HepG2 (cell line): ENCODE results near the gene TMEM143. TPM values are rescaled to one million over a fixed set of nuclear protein-coding genes. Genes with fewer than 3 reads are reported as not detected.

Experiments used
- ATAC-seq: fragments of 200-7000 bp; cut with Tn5 transposase; 3 replicates; pipeline ENCODE4 v1.9.1; 2020; ENCODE audit warnings: mild to moderate bottlenecking, moderate library complexity
- BruUV-seq: library from RNA; stranded (reverse); fragments of 400-500 nt; replicated peaks from 2 replicates; lab custom pipeline; 2021; lab: Mats Ljungman, UMichigan
- CTCF ChIA-PET: fragments of 300-600 bp; formaldehyde crosslinking; extraction: SDS; loops from one replicate; lab custom pipeline; 2021; ENCODE audit warnings: low total read pairs, inconsistent platforms, low intra/inter-chr PET ratio; lab: Yijun Ruan, JAX
- POLR2A ChIA-PET: fragments of 350-600 bp; sonication (Branson Sonifier 250); formaldehyde crosslinking; loops from one replicate; lab custom pipeline; 2020; ENCODE audit warnings: antibody characterized with exemption, inconsistent platforms; lab: Yijun Ruan, JAX
- DNase-seq: peaks from one replicate; pipeline ENCODE4 v3.0.0-alpha.2; 2015; ENCODE audit warnings: low spot score
- FAIRE-seq: peaks from 3 replicates; lab custom pipeline; 2011; peaks lifted over from hg19 to GRCh38; lab: Jason Lieb, UNC
- H2AFZ ChIP-seq: one replicate; pipeline ENCODE4 v1.6.1; 2011; ENCODE audit warnings: low read length, inconsistent platforms
- H3K27ac ChIP-seq: fragments of 300-600 bp; 3 replicates; pipeline ENCODE4 v1.8.0; 2011; ENCODE audit warnings: mixed run types, mild to moderate bottlenecking, mixed read lengths, low read length, inconsistent platforms; ENCODE audit not compliant: insufficient read depth; ENCODE audit errors: extremely low read length
- H3K27me3 ChIP-seq, 2 experiments: fragments of 200-600 bp in 1 of 2; 2 replicates in 1 of 2; 3 replicates in 1 of 2; pipeline versions ENCODE4 v1.6.0 to v1.8.0; 2011; ENCODE audit warnings: low read length in 2 of 2, mild to moderate bottlenecking in 2 of 2, moderate library complexity in 2 of 2, inconsistent platforms in 1 of 2; ENCODE audit not compliant: insufficient read depth in 2 of 2, control insufficient read depth in 1 of 2
- H3K36me3 ChIP-seq, 2 experiments: fragments of 200-600 bp in 1 of 2; replicated peaks in 1 of 2; 2 replicates in 1 of 2; 3 replicates in 1 of 2; pipeline versions ENCODE4 v1.5.1 to v1.8.0; 2011; ENCODE audit warnings: low read length in 2 of 2, inconsistent platforms in 1 of 2; ENCODE audit not compliant: insufficient read depth in 2 of 2, control insufficient read depth in 1 of 2
- H3K4me1 ChIP-seq: 2 replicates; pipeline ENCODE4 v1.5.1; 2012; ENCODE audit warnings: low read length, inconsistent platforms; ENCODE audit not compliant: insufficient read depth
- H3K4me2 ChIP-seq: 2 replicates; pipeline ENCODE4 v1.6.0; 2011; ENCODE audit warnings: low read depth, low read length, inconsistent platforms
- H3K4me3 ChIP-seq, 3 experiments: fragments of 200-600 bp in 1 of 3; sonication (generic), shearing (Covaris generic) in 1 of 3; replicated peaks in 1 of 3; 2 replicates each; pipeline ENCODE4 v1.5.1; 2011 to 2016; ENCODE audit warnings: low read length in 3 of 3, inconsistent platforms in 2 of 3, low read depth in 2 of 3, mild to moderate bottlenecking in 2 of 3, control low read depth in 1 of 3, mixed read lengths in 1 of 3; ENCODE audit not compliant: insufficient read depth in 1 of 3
- H3K79me2 ChIP-seq: one replicate; pipeline ENCODE4 v1.6.1; 2011; ENCODE audit warnings: low read length, inconsistent platforms; ENCODE audit not compliant: insufficient read depth
- H3K9ac ChIP-seq: 2 replicates; pipeline ENCODE4 v1.6.0; 2011; ENCODE audit warnings: mild to moderate bottlenecking, low read depth, low read length, inconsistent platforms; ENCODE audit not compliant: insufficient read depth
- H3K9me3 ChIP-seq: 2 replicates; pipeline ENCODE4 v1.5.1; 2012; ENCODE audit warnings: mild to moderate bottlenecking, low read length
- H4K20me1 ChIP-seq: 2 replicates; pipeline ENCODE4 v1.6.0; 2011; ENCODE audit warnings: inconsistent platforms, mild to moderate bottlenecking, low read length, moderate library complexity; ENCODE audit not compliant: insufficient read depth
- CREM ChIP-seq, 2 experiments: sonication (generic) in 1 of 2; formaldehyde crosslinking in 1 of 2; IDR thresholded peaks; 2 replicates each; pipeline versions ENCODE4 v1.4.0 to v1.6.1; 2016 to 2020; ENCODE audit warnings: antibody characterized with exemption in 1 of 2, mild to moderate bottlenecking in 1 of 2, missing genetic modification reagents in 1 of 2
- ELF3 ChIP-seq: IDR thresholded peaks from 2 replicates; pipeline ENCODE4 v1.6.1; 2016; ENCODE audit warnings: missing genetic modification reagents, missing compliant biosample characterization
- HCFC1 ChIP-seq: fragments of 150-350 bp; IDR thresholded peaks from 2 replicates; pipeline ENCODE4 v1.6.1; 2014; ENCODE audit warnings: low read depth, low read length
- IKZF4 ChIP-seq: sonication (generic); formaldehyde crosslinking; IDR thresholded peaks from 2 replicates; pipeline ENCODE4 v1.5.1; 2020; ENCODE audit warnings: borderline replicate concordance, mild to moderate bottlenecking, low read depth, missing genetic modification reagents; ENCODE audit errors: not compliant biosample characterization
- IRX3 ChIP-seq: sonication (generic); formaldehyde crosslinking; IDR thresholded peaks from 2 replicates; pipeline ENCODE4 v1.8.1; 2023; ENCODE audit warnings: mild to moderate bottlenecking, low read depth, missing genetic modification reagents, borderline replicate concordance
- PHF5A ChIP-seq: IDR thresholded peaks from one replicate; pipeline ENCODE4 v1.6.1; 2018; ENCODE audit warnings: low read depth, missing genetic modification reagents; ENCODE audit not compliant: unreplicated experiment
- RBM22 ChIP-seq: fragments of 200-400 bp; formaldehyde crosslinking; optimal IDR thresholded peaks from 2 replicates; pipeline ENCODE3; 2017; ENCODE audit warnings: mild to moderate bottlenecking, low read length, moderate library complexity
- ZNF337 ChIP-seq: sonication (generic); formaldehyde crosslinking; IDR thresholded peaks from 2 replicates; pipeline ENCODE4 v1.5.1; 2020; ENCODE audit warnings: missing genetic modification reagents, low read depth, mild to moderate bottlenecking, borderline replicate concordance
- ZNF441 ChIP-seq: sonication (generic); formaldehyde crosslinking; IDR thresholded peaks from 2 replicates; pipeline ENCODE4 v1.7.0; 2021; ENCODE audit warnings: missing genetic modification reagents, borderline replicate concordance
- ZNF574 ChIP-seq: sonication (generic); formaldehyde crosslinking; IDR thresholded peaks from 2 replicates; pipeline ENCODE4 v1.4.0; 2020; ENCODE audit warnings: missing genetic modification reagents
- ZNF629 ChIP-seq: sonication (generic); formaldehyde crosslinking; conservative IDR thresholded peaks from 2 replicates; pipeline ENCODE4 v1.5.0; 2020; ENCODE audit warnings: missing genetic modification reagents
- ZNF639 ChIP-seq: conservative IDR thresholded peaks from 2 replicates; pipeline ENCODE4 v1.6.1; 2018; ENCODE audit warnings: missing genetic modification reagents
- WGBS: methylation state at CpG from one replicate; pipeline ENCODE4 v1.1.6; 2017; ENCODE audit warnings: low lambda C conversion rate; 5-methylcytosine and 5-hydroxymethylcytosine counted together
- in situ Hi-C: cut with HindIII; loops from 2 replicates; pipeline ENCODE4 v1.10.0; 2017; ENCODE audit warnings: low pct_unique_long_range_greater_than_20kb; ENCODE audit not compliant: extremely low pct_ligation_motif_present
- intact Hi-C: fragments of 100-400 bp; cut with micrococcal nuclease; formaldehyde crosslinking; loops from one replicate; pipeline ENCODE4 v1.10.0; 2022; ENCODE audit not compliant: unreplicated experiment
- polyA plus RNA-seq, 8 experiments: library from polyadenylated mRNA; depleted of rRNA in 3 of 8; stranded (reverse) in 7 of 8; unstranded in 1 of 8; fragments of >200 nt; fragmentation: Illumina TruSeq in 4 of 8; extraction: Trizol in 4 of 8; gene quantifications; 2 replicates each; pipeline versions ENCODE4 v1.2.1 to v1.2.3, GENCODE V29; 2011 to 2016; ENCODE audit warnings: low read depth in 4 of 8, missing spikeins in 1 of 8, mixed read lengths in 1 of 8; ENCODE audit not compliant: insufficient read depth in 1 of 8
- total RNA-seq, 5 experiments: library from RNA; depleted of rRNA; stranded (reverse); fragments of >200 nt; fragmentation: Illumina TruSeq; extraction: Trizol; gene quantifications; 2 replicates each; pipeline ENCODE4 v1.2.3, GENCODE V29; 2016; ENCODE audit warnings: low read depth in 1 of 5

The TMEM143 gene
- total and polyA plus RNA-seq, 2 of the 13 experiments (the other 11 are each of a cell fraction or from before 2014, with no cell fraction given) = 7.7 to 11.3 TPM

DNA sequence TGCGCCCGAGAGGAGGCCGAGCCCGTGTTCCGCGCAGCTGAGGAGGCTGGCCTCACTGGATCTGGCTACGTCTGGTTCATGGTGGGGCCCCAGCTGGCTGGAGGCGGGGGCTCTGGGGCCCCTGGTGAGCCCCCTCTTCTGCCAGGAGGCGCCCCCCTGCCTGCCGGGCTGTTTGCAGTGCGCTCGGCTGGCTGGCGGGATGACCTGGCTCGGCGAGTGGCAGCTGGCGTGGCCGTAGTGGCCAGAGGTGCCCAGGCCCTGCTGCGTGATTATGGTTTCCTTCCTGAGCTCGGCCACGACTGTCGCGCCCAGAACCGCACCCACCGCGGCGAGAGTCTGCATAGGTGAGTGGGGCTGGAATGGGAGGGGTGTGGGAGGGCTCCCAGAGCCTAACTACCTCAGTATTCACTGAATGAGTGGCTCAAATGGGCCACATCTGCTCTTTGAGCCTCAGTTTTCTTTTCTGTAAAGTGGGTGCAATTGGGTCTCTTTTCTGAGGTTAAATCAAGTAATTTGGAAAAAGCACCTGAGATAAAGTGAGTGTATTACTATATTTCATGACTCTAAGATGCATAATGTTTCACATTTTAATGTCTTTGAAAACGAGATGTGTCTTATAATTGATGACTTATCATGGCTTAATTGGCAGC lies 41.4 kb upstream of the TMEM143 start:
- CTCF ChIA-PET = no interaction called here
- H3K79me2 ChIP-seq = no peaks in the 10 kb centered on the region
- no peaks in the 10 kb centered on the region for H3K9me3 ChIP-seq
- intact Hi-C loops (no loop called here), in situ Hi-C loops (no loop called here)
- H3K36me3 ChIP-seq = no peaks in the 10 kb centered on the region
- no peak overlapping the region for H3K4me2 ChIP-seq
- no peak for TF ChIP-seq ZNF639 (CRISPR knock-in tag)
- TF ChIP-seq PHF5A (CRISPR knock-in tag) = no peak
- TF ChIP-seq ZNF629 = peak; percentile 85
- WGBS = 78% methylated on average over 7 of the region's 27 CpGs
- H4K20me1 ChIP-seq = no peaks in the 10 kb centered on the region
- POLR2A ChIA-PET = no interaction called here
- no peaks in the 10 kb centered on the region; a peak in 1 of 5 replicates for H3K27me3 ChIP-seq
- peaks cover 4% of the 10 kb centered on the region; the same call in 1 of the 2 replicates for H3K4me1 ChIP-seq
- DNase-seq (no peak), FAIRE-seq (no peak), ATAC-seq (no peak)
- no peak overlapping the region for H2AFZ ChIP-seq
- no peak overlapping the region for H3K27ac ChIP-seq
- H3K4me3 ChIP-seq = no peak overlapping the region
- BruUV-seq = no TSS peak
- H3K9ac ChIP-seq = no peak overlapping the region

DNA sequence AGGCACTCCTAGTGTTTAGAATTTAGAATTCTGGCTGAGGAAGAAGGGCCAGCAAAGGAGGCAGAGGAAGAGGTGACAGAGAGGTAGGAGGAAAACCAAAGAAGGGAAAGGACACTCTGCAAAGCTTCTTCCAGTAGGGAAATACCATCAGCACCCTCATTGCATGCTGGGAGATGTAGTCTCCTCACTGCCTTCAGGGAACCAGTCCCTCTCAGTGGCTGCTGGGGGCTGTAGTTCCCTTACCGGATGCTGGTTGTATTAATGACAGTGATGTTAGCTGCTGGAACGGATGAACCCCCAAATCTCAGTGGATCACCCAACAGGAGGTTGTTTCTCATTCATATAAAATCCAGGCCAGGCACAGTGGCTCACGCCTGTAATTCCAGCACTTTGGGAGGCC lies 39.9 kb upstream of the TMEM143 start:
- 58% methylated on average over 2 of the region's 3 CpGs for WGBS
- no TSS peak for BruUV-seq
- Histone ChIP-seq H3K36me3 (no peaks in the 10 kb centered on the region), H4K20me1 (no peaks in the 10 kb centered on the region), H3K27me3 (peaks cover 0 to 3% of the 10 kb centered on the region in 2 experiments; a peak in 1 of 5 replicates), H3K4me3 (no peak overlapping the region), H3K79me2 (no peaks in the 10 kb centered on the region), H3K9me3 (no peaks in the 10 kb centered on the region), H3K4me2 (peak overlapping the region; percentile 36; the same call in 1 of the 2 replicates), H3K27ac (no peak overlapping the region), H2AFZ (peak overlapping the region; percentile 83), H3K4me1 (peaks cover 17% of the 10 kb centered on the region), H3K9ac (no peak overlapping the region)
- ChIA-PET POLR2A (interaction anchor here (0.7 to 1.2 kb wide), 3 partner anchors 11 to 12 kb away, joined by 3 to 5 read pairs (median 4); partner anchors contain the start of gene KDELR1), CTCF (no interaction called here)
- in situ Hi-C loops = no loop called here
- DNase-seq (peak; percentile 62), FAIRE-seq (peak; percentile 87), ATAC-seq (peak; percentile 64)
- intact Hi-C loops = no loop called here
- TF ChIP-seq HCFC1 (peak; percentile 90), ZNF441 (CRISPR knock-in tag) (no peak), ZNF337 (CRISPR knock-in tag) (no peak), CREM (IDR thresholded peaks at IDR 0.05) (peak; percentile 91), CREM (CRISPR knock-in tag; IDR thresholded peaks at IDR 0.05) (no peak), ELF3 (CRISPR knock-in tag) (peak; percentile 42; the same call in 1 of the 2 replicates), RBM22 (no peak), IRX3 (CRISPR knock-in tag) (no peak), ZNF574 (CRISPR knock-in tag) (peak; percentile 81), IKZF4 (CRISPR knock-in tag) (no peak)
